Smooth muscle cell (in vitro differentiated cells): ENCODE results near the gene SGPL1. TPM values are rescaled to one million over a fixed set of nuclear protein-coding genes. Genes with fewer than 3 reads are reported as not detected.
A peak's percentile ranks its signal among the peaks of the same experiment; 100 is the strongest.

Source experiments
- DNase-seq: peaks from one replicate; lab custom pipeline; 2025; ENCODE audit not compliant: unreplicated experiment; lab: John Stamatoyannopoulos, UW
- H2AFZ ChIP-seq: fragments of 200-600 bp; sonication (generic); 2 replicates; pipeline ENCODE4 v1.6.0; 2016; ENCODE audit warnings: antibody characterized with exemption, low read depth, mild to moderate bottlenecking
- H3F3A ChIP-seq: fragments of 200-600 bp; sonication (generic); 2 replicates; pipeline ENCODE4 v1.6.0; 2017; ENCODE audit warnings: antibody characterized with exemption, low read depth
- H3K27ac ChIP-seq: fragments of 200-600 bp; sonication (generic); 2 replicates; pipeline ENCODE4 v1.5.1; 2016; ENCODE audit warnings: low read depth, mild to moderate bottlenecking
- H3K27me3 ChIP-seq: fragments of 200-600 bp; sonication (generic); 2 replicates; pipeline ENCODE4 v1.6.1; 2016; ENCODE audit warnings: low read depth, mild to moderate bottlenecking
- H3K36me3 ChIP-seq: fragments of 200-600 bp; sonication (generic); 2 replicates; pipeline ENCODE4 v1.5.1; 2016; ENCODE audit warnings: low read depth
- H3K4me1 ChIP-seq: fragments of 200-600 bp; sonication (generic); 2 replicates; pipeline ENCODE4 v1.5.1; 2016; ENCODE audit warnings: low read depth
- H3K4me2 ChIP-seq: fragments of 200-600 bp; sonication (generic); 2 replicates; pipeline ENCODE4 v1.6.0; 2016; ENCODE audit warnings: mild to moderate bottlenecking
- H3K4me3 ChIP-seq: fragments of 200-600 bp; sonication (generic); 2 replicates; pipeline ENCODE4 v1.5.1; 2016; ENCODE audit warnings: mild to moderate bottlenecking
- H3K79me2 ChIP-seq: fragments of 200-600 bp; sonication (generic); 2 replicates; pipeline ENCODE4 v1.6.0; 2016; ENCODE audit warnings: low read depth, mild to moderate bottlenecking
- H3K9ac ChIP-seq: fragments of 200-600 bp; sonication (generic); 2 replicates; pipeline ENCODE4 v1.6.0; 2016; ENCODE audit warnings: low read depth
- H3K9me3 ChIP-seq: fragments of 200-600 bp; sonication (generic); replicated peaks from 2 replicates; pipeline ENCODE4 v1.5.1; 2016; ENCODE audit warnings: low read depth
- H4K20me1 ChIP-seq: fragments of 200-600 bp; sonication (generic); 2 replicates; pipeline ENCODE4 v1.6.0; 2016; ENCODE audit warnings: low read depth
- CTCF ChIP-seq: fragments of 200-600 bp; sonication (generic); IDR thresholded peaks from 2 replicates; pipeline ENCODE4 v1.5.1; 2017; ENCODE audit warnings: borderline replicate concordance, mild to moderate bottlenecking, antibody characterized with exemption; ENCODE audit not compliant: insufficient read depth, poor library complexity, severe bottlenecking
- WGBS: methylation state at CpG from one replicate; pipeline ENCODE4 v1.1.7; 2016; ENCODE audit warnings: low lambda C conversion rate; 5-methylcytosine and 5-hydroxymethylcytosine counted together
- polyA plus RNA-seq: library from polyadenylated mRNA; unstranded; fragments of >200 nt; fragmentation: Nextera tagmentation; extraction: Ambion mirVana; gene quantifications from 2 replicates; pipeline ENCODE4 v1.2.1, GENCODE V29; 2016
- total RNA-seq: library from RNA; depleted of rRNA; stranded (reverse); fragments of >200 nt; gene quantifications from 2 replicates; pipeline ENCODE4 v1.2.3, GENCODE V29; 2014

The SGPL1 gene
- total and polyA plus RNA-seq, 2 experiments from 2014 or later, result 20.0 to 41.1 TPM

DNA sequence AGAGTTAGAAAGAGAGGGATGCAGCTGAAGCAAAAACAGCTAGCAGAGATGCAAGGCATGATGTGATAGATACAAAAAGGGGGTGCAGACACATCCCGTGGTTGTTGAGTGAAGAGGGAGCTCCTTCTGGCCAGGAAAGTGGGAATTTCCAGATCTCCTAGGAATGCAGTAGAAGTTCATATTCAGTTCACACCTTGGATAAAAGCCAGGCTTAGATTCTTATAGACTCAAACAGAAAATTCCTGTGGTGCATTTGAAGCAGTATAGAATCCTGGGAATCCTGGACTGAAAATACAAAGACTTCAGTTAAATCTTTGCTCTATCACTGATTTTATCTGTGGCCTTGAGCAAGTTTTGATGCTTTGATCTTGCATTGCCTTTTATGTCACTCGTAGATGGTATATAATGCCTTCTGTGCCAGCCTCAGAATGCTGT is 33.9 kb downstream of the SGPL1 start:
- H3K79me2 ChIP-seq, result peaks cover 10% of the 10 kb centered on the region
- WGBS, result 28% methylated on average over 2 of the region's 2 CpGs
- no peaks in the 10 kb centered on the region for H3K9me3 ChIP-seq
- DNase-seq, result no peak
- H3K4me1 ChIP-seq, result peaks cover 16% of the 10 kb centered on the region
- H3K27me3 ChIP-seq, result no peaks in the 10 kb centered on the region
- H3F3A ChIP-seq, result peaks cover 19% of the 10 kb centered on the region
- H3K9ac ChIP-seq, result peak overlapping the region; percentile 33
- H3K4me2 ChIP-seq, result peak overlapping the region; percentile 52
- no peak overlapping the region for H2AFZ ChIP-seq
- H3K27ac ChIP-seq, result peak overlapping the region; percentile 83
- no peak for TF ChIP-seq CTCF
- no peak overlapping the region for H3K4me3 ChIP-seq
- H4K20me1 ChIP-seq, result no peaks in the 10 kb centered on the region
- peaks cover 6% of the 10 kb centered on the region for H3K36me3 ChIP-seq

DNA sequence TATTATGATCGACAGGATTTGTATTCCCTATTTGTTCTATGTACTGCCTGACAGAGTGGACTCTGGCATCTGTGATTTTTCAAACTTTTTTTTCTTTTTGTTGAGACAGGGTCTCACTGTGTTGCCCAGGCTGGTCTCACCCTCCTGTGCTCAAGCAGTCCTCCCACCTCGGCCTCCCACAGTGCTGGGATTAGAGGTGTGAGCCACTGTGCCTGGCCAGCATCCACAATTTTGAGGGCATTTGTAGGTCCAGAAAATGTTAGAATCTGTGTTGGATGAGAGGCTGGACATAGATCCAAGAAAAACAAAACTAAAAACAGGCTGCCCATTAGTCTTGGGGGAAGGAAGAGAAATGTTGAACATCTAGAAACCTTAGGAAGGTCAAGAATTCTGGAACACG is 34.3 kb downstream of the SGPL1 start:
- Histone ChIP-seq H3K36me3 (peaks cover 6% of the 10 kb centered on the region), H3K4me1 (peaks cover 16% of the 10 kb centered on the region), H3F3A (peaks cover 16% of the 10 kb centered on the region), H3K9me3 (no peaks in the 10 kb centered on the region), H3K27ac (peak overlapping the region; percentile 83), H4K20me1 (no peaks in the 10 kb centered on the region), H3K27me3 (no peaks in the 10 kb centered on the region), H3K4me3 (no peak overlapping the region), H2AFZ (no peak overlapping the region), H3K79me2 (peaks cover 5% of the 10 kb centered on the region), H3K4me2 (peak overlapping the region; percentile 52), H3K9ac (no peak overlapping the region)
- no peak for TF ChIP-seq CTCF
- WGBS, result 86% methylated on average over 3 of the region's 3 CpGs
- DNase-seq, result no peak

DNA sequence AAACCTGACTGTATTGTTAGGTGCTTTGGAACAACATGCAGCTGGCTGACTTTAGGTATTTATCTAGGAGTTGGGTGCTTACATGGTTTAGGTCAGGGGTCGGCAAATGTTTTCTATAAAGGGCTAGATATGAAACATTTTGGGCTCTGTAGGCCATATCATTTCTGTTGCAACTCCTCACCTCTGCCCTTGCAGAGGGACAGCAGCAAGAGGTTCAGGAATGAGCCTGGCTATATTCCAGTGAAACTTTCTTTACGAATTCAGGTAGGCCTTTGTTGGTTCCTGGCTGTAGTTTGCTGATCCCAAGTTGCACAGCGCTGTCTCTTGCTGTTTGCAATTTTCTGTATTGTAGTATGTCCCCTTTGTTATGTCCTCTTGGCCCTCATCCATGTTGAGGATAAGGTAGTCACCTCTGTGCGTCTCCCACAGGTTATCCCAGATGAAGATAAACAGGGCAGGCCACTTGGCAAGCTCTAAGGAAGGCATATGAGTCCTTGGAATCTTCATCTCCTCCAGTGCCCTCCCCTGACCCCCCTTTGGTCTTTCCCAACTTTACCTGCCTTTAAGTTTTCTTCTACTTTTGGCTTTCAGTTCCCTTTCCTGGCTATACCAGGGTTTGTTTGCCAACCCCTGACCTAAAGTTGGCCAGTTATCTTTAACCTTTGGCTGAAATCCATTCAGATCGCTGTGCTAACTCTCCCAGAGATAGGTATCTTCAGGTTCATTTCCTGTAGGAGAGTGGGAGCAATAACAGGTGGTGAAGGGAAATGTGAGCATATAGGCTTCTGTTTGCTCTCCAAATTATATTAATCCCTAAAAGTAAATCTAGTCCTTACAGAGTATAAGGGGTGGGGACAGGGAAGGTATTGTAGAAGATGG is 36.1 kb downstream of the SGPL1 start:
- Histone ChIP-seq H3K4me2 (no peak overlapping the region), H3K36me3 (peaks cover 8% of the 10 kb centered on the region), H4K20me1 (no peaks in the 10 kb centered on the region), H3F3A (peaks cover 10% of the 10 kb centered on the region), H2AFZ (no peak overlapping the region), H3K4me3 (no peak overlapping the region), H3K9ac (no peak overlapping the region), H3K79me2 (peaks cover 4% of the 10 kb centered on the region), H3K27ac (no peak overlapping the region), H3K27me3 (no peaks in the 10 kb centered on the region), H3K4me1 (peaks cover 5% of the 10 kb centered on the region), H3K9me3 (no peaks in the 10 kb centered on the region)
- no peak for TF ChIP-seq CTCF
- WGBS, result 95% methylated on average over 5 of the region's 5 CpGs
- DNase-seq, result no peak
